Uterus (tissue), 2 donors: ENCODE results near the gene DTD1.

Experiments
- POLR2A ChIP-seq, 2 donors: fragments of 450-650 bp; IDR thresholded peaks; one replicate each; pipeline ENCODE4 v1.6.1; 2016; ENCODE audit warnings: antibody characterized with exemption in 2 of 2, mild to moderate bottlenecking in 1 of 2, moderate library complexity in 1 of 2
- TF ChIP-seq, protein P1 (sequence below), 4 experiments: fragments of 200-600 bp in 2 of 4; fragments of 450-650 bp in 2 of 4; sonication (generic) in 2 of 4; IDR thresholded peaks; one replicate each; pipeline ENCODE4 v1.5.1; 2016 to 2019; ENCODE audit warnings: antibody characterized with exemption in 4 of 4, mild to moderate bottlenecking in 2 of 4, moderate library complexity in 1 of 4

DNA sequence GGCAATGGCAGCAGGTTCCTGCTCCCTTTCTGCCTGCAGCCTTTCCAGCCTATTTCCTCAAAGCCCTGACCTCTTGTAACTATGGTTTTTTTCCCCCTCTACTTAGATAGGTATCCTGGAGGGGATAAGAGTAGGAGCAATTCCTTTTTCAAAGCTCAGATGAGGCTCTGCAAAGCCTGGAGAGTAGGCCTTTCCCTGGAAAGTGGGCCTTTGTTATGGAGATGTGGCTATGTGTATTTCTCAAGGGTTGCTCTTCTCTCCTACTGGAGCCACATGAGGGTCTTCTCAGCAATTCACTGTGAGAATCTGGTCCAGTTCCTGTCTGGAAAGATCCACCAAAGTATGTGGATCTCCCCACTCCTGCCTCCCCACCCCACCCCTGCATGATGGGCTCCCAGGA, 96.0 kb downstream of the DTD1 start:
- TF ChIP-seq POLR2A (IDR thresholded peaks at IDR 0.05): no peak
- TF ChIP-seq, protein P1, sequence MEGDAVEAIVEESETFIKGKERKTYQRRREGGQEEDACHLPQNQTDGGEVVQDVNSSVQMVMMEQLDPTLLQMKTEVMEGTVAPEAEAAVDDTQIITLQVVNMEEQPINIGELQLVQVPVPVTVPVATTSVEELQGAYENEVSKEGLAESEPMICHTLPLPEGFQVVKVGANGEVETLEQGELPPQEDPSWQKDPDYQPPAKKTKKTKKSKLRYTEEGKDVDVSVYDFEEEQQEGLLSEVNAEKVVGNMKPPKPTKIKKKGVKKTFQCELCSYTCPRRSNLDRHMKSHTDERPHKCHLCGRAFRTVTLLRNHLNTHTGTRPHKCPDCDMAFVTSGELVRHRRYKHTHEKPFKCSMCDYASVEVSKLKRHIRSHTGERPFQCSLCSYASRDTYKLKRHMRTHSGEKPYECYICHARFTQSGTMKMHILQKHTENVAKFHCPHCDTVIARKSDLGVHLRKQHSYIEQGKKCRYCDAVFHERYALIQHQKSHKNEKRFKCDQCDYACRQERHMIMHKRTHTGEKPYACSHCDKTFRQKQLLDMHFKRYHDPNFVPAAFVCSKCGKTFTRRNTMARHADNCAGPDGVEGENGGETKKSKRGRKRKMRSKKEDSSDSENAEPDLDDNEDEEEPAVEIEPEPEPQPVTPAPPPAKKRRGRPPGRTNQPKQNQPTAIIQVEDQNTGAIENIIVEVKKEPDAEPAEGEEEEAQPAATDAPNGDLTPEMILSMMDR (IDR thresholded peaks at IDR 0.05): no peak
